Activated naive CD4-positive, alpha-beta T cell treated with anti-CD3 and anti-CD28 coated beads for 36 hours (primary cell): ENCODE measurements around the gene OVAAL. TPM values are rescaled to one million over a fixed set of nuclear protein-coding genes. Genes with fewer than 3 reads are reported as not detected.

ENCODE experiments used
- CTCF ChIA-PET: fragments of 350-600 bp; sonication (Branson Sonifier 250); formaldehyde crosslinking; loops from one replicate; lab custom pipeline; 2021; ENCODE audit warnings: antibody characterized with exemption; lab: Charles Lee
- DNase-seq: peaks from one replicate; pipeline ENCODE4 v3.0.0-alpha.2; 2020
- H3K27ac Mint-ChIP-seq: one replicate; pipeline ENCODE4 v1.8.0; 2021; ENCODE audit warnings: mild to moderate bottlenecking, mixed read lengths
- H3K27me3 Mint-ChIP-seq: one replicate; pipeline ENCODE4 v1.8.0; 2021; ENCODE audit warnings: low read depth, mixed read lengths
- H3K36me3 Mint-ChIP-seq: one replicate; pipeline ENCODE4 v1.8.0; 2021; ENCODE audit warnings: low read depth, mixed read lengths
- H3K4me1 Mint-ChIP-seq: one replicate; pipeline ENCODE4 v1.8.0; 2021; ENCODE audit warnings: low read depth, mixed read lengths
- H3K4me3 Mint-ChIP-seq: one replicate; pipeline ENCODE4 v1.8.0; 2021; ENCODE audit warnings: mild to moderate bottlenecking, moderate library complexity, mixed read lengths
- H3K9me3 Mint-ChIP-seq: one replicate; pipeline ENCODE4 v1.8.0; 2021; ENCODE audit warnings: mixed read lengths
- intact Hi-C: fragments of 100-400 bp; cut with micrococcal nuclease; formaldehyde crosslinking; loops from one replicate; pipeline ENCODE4 v1.15.1; 2023
- total RNA-seq, 2 experiments: library from RNA; stranded (reverse); gene quantifications; one replicate each; pipeline ENCODE4 v1.2.3, GENCODE V29; 2021

OVAAL gene
- total RNA-seq, 2 experiments from 2014 or later = not detected

DNA sequence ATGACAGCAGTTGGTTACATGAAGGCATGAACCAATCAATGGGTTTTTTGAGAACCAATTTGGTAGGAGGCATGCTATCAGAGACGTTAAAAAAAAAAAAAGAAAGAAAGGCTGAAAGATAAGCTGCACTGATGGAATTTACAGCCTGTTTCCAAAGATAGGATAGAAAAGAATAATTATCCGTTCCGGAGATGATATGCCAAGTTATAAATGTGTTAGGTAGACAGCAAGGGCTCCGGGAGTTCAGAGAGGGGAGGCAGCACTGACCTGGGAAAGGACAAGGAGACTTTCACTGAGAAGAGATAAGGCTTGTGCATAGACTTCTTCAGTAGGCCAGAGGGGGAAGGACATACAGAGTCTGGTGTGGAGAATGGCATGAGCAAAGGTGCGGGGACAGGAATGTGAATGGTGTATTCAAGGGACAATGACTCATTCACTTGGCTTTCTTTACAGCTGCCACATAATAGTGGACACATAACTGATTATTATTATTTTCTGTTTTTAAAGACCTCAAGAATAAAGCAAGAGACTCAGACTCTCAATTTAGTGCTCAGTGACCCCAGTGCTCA lies 31.6 kb upstream of the OVAAL start:
- H3K27ac Mint-ChIP-seq = no peak overlapping the region
- no peak overlapping the region for H3K4me3 Mint-ChIP-seq
- no peaks in the 10 kb centered on the region for H3K27me3 Mint-ChIP-seq
- CTCF ChIA-PET = interaction anchor here (1.8 kb wide), 1 partner anchor 336 kb away, joined by 6 read pairs; no protein-coding TSS in a partner anchor
- H3K4me1 Mint-ChIP-seq = no peaks in the 10 kb centered on the region
- no peaks in the 10 kb centered on the region for H3K36me3 Mint-ChIP-seq
- DNase-seq = no peak
- no peaks in the 10 kb centered on the region for H3K9me3 Mint-ChIP-seq
- intact Hi-C loops = no loop called here

- DNase-seq = no peak
- no peaks in the 10 kb centered on the region for H3K27me3 Mint-ChIP-seq
- no peaks in the 10 kb centered on the region for H3K9me3 Mint-ChIP-seq
Observed at GRCh38 chr1:180528868-180529470, 29.8 kb upstream of the OVAAL start.

DNA sequence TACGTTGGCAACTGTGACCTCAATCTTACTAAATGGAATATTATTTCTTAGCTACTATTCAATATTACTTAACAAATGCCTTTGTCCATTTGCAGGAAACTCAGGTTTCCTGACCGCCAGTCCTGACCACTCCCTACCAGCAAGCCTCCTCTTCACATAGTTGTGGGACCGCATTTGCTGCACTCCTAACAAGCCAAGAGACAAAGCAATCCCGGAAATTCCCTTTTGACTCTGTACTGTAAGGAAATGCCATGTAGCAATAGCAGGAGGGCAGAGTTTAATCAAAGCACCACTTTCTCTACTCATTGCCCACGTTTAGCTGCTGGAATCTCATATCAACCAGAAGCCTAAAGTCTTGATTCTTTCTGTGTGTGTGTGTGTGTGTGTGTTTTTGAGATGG lies 28.3 kb upstream of the OVAAL start:
- Mint-ChIP-seq H3K36me3 (no peaks in the 10 kb centered on the region), H3K9me3 (no peaks in the 10 kb centered on the region), H3K27ac (no peak overlapping the region), H3K4me3 (no peak overlapping the region), H3K4me1 (no peaks in the 10 kb centered on the region), H3K27me3 (no peaks in the 10 kb centered on the region)
- intact Hi-C loops = loop anchor here (5.0 to 10.0 kb wide), 2 partner anchors 247 to 454 kb away; no protein-coding TSS in a partner anchor
- no peak for DNase-seq
- CTCF ChIA-PET = interaction anchor here (0.6 to 11.9 kb wide), 3 partner anchors 15 to 332 kb away, joined by 3 to 141 read pairs (median 4); no protein-coding TSS in a partner anchor

More at GRCh38 chr1:180528868-180529470, 29.8 kb upstream of the OVAAL start:
- no peaks in the 10 kb centered on the region for H3K4me1 Mint-ChIP-seq
- H3K4me3 Mint-ChIP-seq = no peak overlapping the region
- CTCF ChIA-PET = interaction anchor here (0.5 to 11.9 kb wide), 5 partner anchors 9 to 334 kb away, joined by 3 to 141 read pairs (median 4); no protein-coding TSS in a partner anchor
- H3K36me3 Mint-ChIP-seq = no peaks in the 10 kb centered on the region
- intact Hi-C loops = no loop called here
- H3K27ac Mint-ChIP-seq = no peak overlapping the region

GRCh38 chr1:180532854-180533253 lies 25.9 kb upstream of the OVAAL start:
- Mint-ChIP-seq H3K4me3 (no peak overlapping the region), H3K27ac (no peak overlapping the region), H3K36me3 (no peaks in the 10 kb centered on the region), H3K27me3 (no peaks in the 10 kb centered on the region), H3K4me1 (no peaks in the 10 kb centered on the region), H3K9me3 (no peaks in the 10 kb centered on the region)
- CTCF ChIA-PET = interaction anchor here (0.7 to 11.9 kb wide), 2 partner anchors 13 to 330 kb away, joined by 3 to 141 read pairs; no protein-coding TSS in a partner anchor
- DNase-seq = no peak
- intact Hi-C loops = loop anchor here (1.0 to 10.0 kb wide), 7 partner anchors 17 to 633 kb away; partner anchors contain the start of gene XPR1

DNA sequence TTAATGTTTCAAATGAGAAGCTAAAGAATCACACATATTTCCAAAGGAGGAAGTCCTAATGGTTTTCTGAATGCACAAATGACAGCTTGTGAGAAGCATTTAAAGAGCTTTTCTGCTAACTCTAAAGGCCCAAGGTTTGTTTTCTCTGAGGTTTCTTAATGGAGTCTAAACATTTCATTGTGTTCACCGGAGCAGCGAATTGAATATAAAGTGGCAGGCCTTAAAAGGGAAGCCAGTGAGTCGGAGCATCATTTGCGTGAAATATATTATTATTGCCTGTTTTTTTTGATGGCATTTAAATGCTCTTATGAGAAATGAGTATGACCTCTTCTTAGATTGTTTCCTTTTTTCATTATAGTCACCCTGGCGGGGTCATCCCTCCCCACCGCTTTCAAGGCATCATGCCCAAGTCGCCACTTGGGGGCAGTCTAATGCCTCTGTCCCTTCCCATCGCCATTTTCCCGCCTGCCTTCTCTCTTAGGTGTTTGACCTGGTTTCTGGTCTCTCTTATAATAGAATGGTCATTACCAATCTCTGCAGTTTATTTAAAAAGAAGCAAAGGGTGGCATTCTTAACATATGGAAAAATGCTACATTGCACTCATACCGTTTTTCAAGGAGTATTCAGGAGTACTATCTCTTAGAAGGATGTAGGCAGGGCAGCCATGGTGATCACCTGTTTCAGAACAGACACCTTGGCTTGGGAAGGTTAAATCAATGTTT lies 25.3 kb upstream of the OVAAL start:
- no peaks in the 10 kb centered on the region for H3K4me1 Mint-ChIP-seq
- H3K27me3 Mint-ChIP-seq = no peaks in the 10 kb centered on the region
- no peaks in the 10 kb centered on the region for H3K9me3 Mint-ChIP-seq

DNA sequence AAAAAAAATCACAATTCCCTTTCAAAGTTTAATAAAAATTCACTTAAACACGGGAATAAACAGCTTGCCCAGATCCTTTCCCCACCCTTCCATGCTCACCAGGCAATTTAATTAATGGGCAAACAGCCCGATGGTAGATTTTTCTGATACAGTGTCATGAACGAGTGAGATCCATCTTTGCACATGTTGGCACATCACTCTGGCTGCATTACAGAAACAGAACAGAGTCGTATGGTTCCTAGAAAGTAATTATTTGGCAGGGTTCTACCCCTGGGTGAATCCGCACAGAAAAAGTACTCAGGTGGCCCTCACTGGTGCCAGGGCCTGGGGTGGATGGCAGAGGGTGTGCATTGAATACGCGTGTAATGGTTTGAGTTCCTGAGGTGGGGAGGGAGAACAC lies 24.6 kb upstream of the OVAAL start:
- DNase-seq = no peak
- Mint-ChIP-seq H3K4me3 (no peak overlapping the region), H3K27me3 (no peaks in the 10 kb centered on the region), H3K4me1 (no peaks in the 10 kb centered on the region), H3K36me3 (no peaks in the 10 kb centered on the region), H3K9me3 (no peaks in the 10 kb centered on the region), H3K27ac (no peak overlapping the region)
- CTCF ChIA-PET = interaction anchor here (1.7 to 11.9 kb wide), 3 partner anchors 18 to 329 kb away, joined by 3 to 141 read pairs (median 6); no protein-coding TSS in a partner anchor
- intact Hi-C loops = loop anchor here (5.0 to 10.0 kb wide), 2 partner anchors 243 to 451 kb away; no protein-coding TSS in a partner anchor

More for the DNA sequence above, 25.3 kb upstream of the OVAAL start:
- no peak overlapping the region for H3K4me3 Mint-ChIP-seq
- CTCF ChIA-PET = interaction anchor here (0.7 to 11.9 kb wide), 3 partner anchors 14 to 329 kb away, joined by 3 to 141 read pairs (median 3); no protein-coding TSS in a partner anchor
- no peak overlapping the region for H3K27ac Mint-ChIP-seq
- DNase-seq = peak; percentile 87
- H3K36me3 Mint-ChIP-seq = no peaks in the 10 kb centered on the region
- intact Hi-C loops = loop anchor here (1.0 to 10.0 kb wide), 7 partner anchors 17 to 633 kb away; partner anchors contain the start of gene XPR1

GRCh38 chr1:180535418-180535999 lies 23.3 kb upstream of the OVAAL start:
- DNase-seq = no peak
- intact Hi-C loops = loop anchor here (10.0 kb wide), 1 partner anchor 449 kb away; no protein-coding TSS in a partner anchor

GRCh38 chr1:180536821-180537372 lies 21.9 kb upstream of the OVAAL start:
- no peaks in the 10 kb centered on the region for H3K9me3 Mint-ChIP-seq
- no peak overlapping the region for H3K4me3 Mint-ChIP-seq
- H3K36me3 Mint-ChIP-seq = no peaks in the 10 kb centered on the region
- intact Hi-C loops = loop anchor here (10.0 kb wide), 1 partner anchor 448 kb away; no protein-coding TSS in a partner anchor
- no peaks in the 10 kb centered on the region for H3K4me1 Mint-ChIP-seq
- DNase-seq = no peak
- H3K27ac Mint-ChIP-seq = no peak overlapping the region
- CTCF ChIA-PET = interaction anchor here (2.2 to 11.9 kb wide), 2 partner anchors 21 to 326 kb away, joined by 8 to 141 read pairs; no protein-coding TSS in a partner anchor
- no peaks in the 10 kb centered on the region for H3K27me3 Mint-ChIP-seq

More at GRCh38 chr1:180535418-180535999, 23.3 kb upstream of the OVAAL start:
- H3K27me3 Mint-ChIP-seq = no peaks in the 10 kb centered on the region
- H3K4me3 Mint-ChIP-seq = no peak overlapping the region
- no peak overlapping the region for H3K27ac Mint-ChIP-seq
- H3K9me3 Mint-ChIP-seq = no peaks in the 10 kb centered on the region
- CTCF ChIA-PET = interaction anchor here (0.5 to 11.9 kb wide), 5 partner anchors 20 to 327 kb away, joined by 3 to 141 read pairs (median 3); no protein-coding TSS in a partner anchor
- H3K4me1 Mint-ChIP-seq = no peaks in the 10 kb centered on the region
- H3K36me3 Mint-ChIP-seq = no peaks in the 10 kb centered on the region

- no peaks in the 10 kb centered on the region for H3K9me3 Mint-ChIP-seq
- CTCF ChIA-PET = interaction anchor here (0.6 to 11.9 kb wide), 5 partner anchors 12 to 343 kb away, joined by 3 to 141 read pairs (median 4); no protein-coding TSS in a partner anchor
Observed at GRCh38 chr1:180539136-180539535, 19.6 kb upstream of the OVAAL start.

DNA sequence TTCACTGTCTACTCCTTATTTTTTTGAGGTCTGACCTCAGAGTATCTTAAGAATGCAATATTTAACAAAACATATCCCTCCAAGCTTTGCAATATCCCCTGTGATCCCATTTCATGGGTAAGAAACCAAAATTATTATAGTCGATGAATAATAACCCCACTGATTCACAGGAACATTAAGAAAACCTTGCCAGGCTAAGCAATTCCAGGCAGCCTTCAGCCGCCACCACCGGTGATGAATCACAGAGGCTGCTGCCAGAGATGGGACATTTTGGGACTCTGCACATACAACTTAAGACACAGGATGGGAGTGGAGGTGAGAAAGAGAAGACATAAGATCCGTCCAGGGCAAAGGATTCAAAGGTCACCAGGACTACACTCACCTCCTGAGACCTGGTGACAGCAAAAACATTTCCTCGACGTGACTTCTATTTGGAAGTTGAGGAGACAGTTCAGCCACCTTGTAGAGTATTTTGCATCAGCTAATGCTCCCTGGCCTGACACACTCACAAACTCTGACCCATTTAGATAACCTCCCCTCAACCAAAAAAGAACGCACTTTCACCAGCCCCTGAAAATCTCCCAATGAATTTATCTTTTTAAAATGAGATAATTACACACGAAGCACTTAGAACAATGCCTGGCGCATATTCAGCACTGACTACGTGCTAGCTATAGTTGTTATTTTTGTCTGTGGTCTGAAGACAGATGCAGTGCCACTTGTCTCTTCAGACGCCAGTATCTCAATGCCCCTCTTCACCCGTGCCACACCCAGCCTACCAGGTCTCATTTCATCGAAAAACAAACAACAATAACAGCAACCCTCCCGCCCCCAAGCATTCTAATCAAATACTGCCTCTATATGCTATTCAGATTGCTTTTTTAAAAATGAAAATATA lies 17.8 kb upstream of the OVAAL start:
- no peak for DNase-seq
- no peak overlapping the region for H3K27ac Mint-ChIP-seq
- CTCF ChIA-PET = interaction anchor here (0.6 to 0.9 kb wide), 2 partner anchors 79 to 470 kb away, joined by 3 to 4 read pairs; no protein-coding TSS in a partner anchor

More at GRCh38 chr1:180539136-180539535, 19.6 kb upstream of the OVAAL start:
- Mint-ChIP-seq H3K27me3 (no peaks in the 10 kb centered on the region), H3K4me3 (no peak overlapping the region), H3K4me1 (no peaks in the 10 kb centered on the region), H3K36me3 (no peaks in the 10 kb centered on the region), H3K27ac (no peak overlapping the region)
- intact Hi-C loops = loop anchor here (10.0 kb wide), 1 partner anchor 446 kb away; no protein-coding TSS in a partner anchor
- no peak for DNase-seq

More for the DNA sequence above, 17.8 kb upstream of the OVAAL start:
- no peaks in the 10 kb centered on the region for H3K27me3 Mint-ChIP-seq
- H3K36me3 Mint-ChIP-seq = no peaks in the 10 kb centered on the region
- intact Hi-C loops = no loop called here
- H3K4me3 Mint-ChIP-seq = no peak overlapping the region
- no peaks in the 10 kb centered on the region for H3K9me3 Mint-ChIP-seq
- no peaks in the 10 kb centered on the region for H3K4me1 Mint-ChIP-seq
